NCI-H2029 treated with DMSO at 0.1 percent for 48 hours (cell line): Measurements from ENCODE around the gene ATP2C1.

Experiments
- DNase-seq: peaks from one replicate; lab custom pipeline; 2025; lab: John Stamatoyannopoulos, UW

The ATP2C1 gene

GRCh38 chr3:130895690-130896488 lies 2.0 kb downstream of the ATP2C1 start:
- no peak for DNase-seq

- no peak for DNase-seq
These were observed 3.4 kb downstream of the ATP2C1 start for GRCh38 chr3:130897316-130897715.

- no peak for DNase-seq
These were observed 7.1 kb downstream of the ATP2C1 start for GRCh38 chr3:130900959-130901358.

- no peak for DNase-seq
These were observed 7.8 kb downstream of the ATP2C1 start for GRCh38 chr3:130901463-130902204.

GRCh38 chr3:130903412-130903908 lies 9.6 kb downstream of the ATP2C1 start:
- no peak for DNase-seq

GRCh38 chr3:130904491-130904890 lies 10.6 kb downstream of the ATP2C1 start:
- DNase-seq = no peak

- no peak for DNase-seq
These were observed 11.7 kb downstream of the ATP2C1 start for GRCh38 chr3:130905551-130905950.

GRCh38 chr3:130906374-130906995 lies 12.6 kb downstream of the ATP2C1 start:
- no peak for DNase-seq

- DNase-seq = no peak
These were observed 13.6 kb downstream of the ATP2C1 start for GRCh38 chr3:130907500-130907899.

GRCh38 chr3:130907966-130908365 lies 14.1 kb downstream of the ATP2C1 start:
- no peak for DNase-seq

GRCh38 chr3:130915567-130916292 lies 21.8 kb downstream of the ATP2C1 start:
- DNase-seq = no peak

GRCh38 chr3:130916507-130917167 lies 22.8 kb downstream of the ATP2C1 start:
- no peak for DNase-seq

- DNase-seq = no peak
These were observed 24.4 kb downstream of the ATP2C1 start for GRCh38 chr3:130918328-130918727.

- DNase-seq = no peak
These were observed 31.7 kb downstream of the ATP2C1 start for GRCh38 chr3:130925628-130926027.

GRCh38 chr3:130926504-130926903 lies 32.6 kb downstream of the ATP2C1 start:
- no peak for DNase-seq

- DNase-seq = no peak
These were observed 35.9 kb downstream of the ATP2C1 start for GRCh38 chr3:130929804-130930203.

GRCh38 chr3:130932979-130933378 lies 39.1 kb downstream of the ATP2C1 start:
- no peak for DNase-seq

GRCh38 chr3:130933801-130934345 lies 40.0 kb downstream of the ATP2C1 start:
- no peak for DNase-seq

- no peak for DNase-seq
These were observed 40.7 kb downstream of the ATP2C1 start for GRCh38 chr3:130934442-130935089.

- DNase-seq = no peak
These were observed 42.0 kb downstream of the ATP2C1 start for GRCh38 chr3:130935761-130936492.
